Mesendoderm (in vitro differentiated cells): ENCODE measurements around the gene NCAPH2.
A peak's percentile ranks its signal among the peaks of the same experiment; 100 is the strongest.

Experiments used
- DNase-seq: peaks from one replicate; pipeline ENCODE4 v3.0.0; 2013
- H2AK5ac ChIP-seq: 2 replicates; pipeline ENCODE4 v1.6.1; 2013; ENCODE audit warnings: low read length, inconsistent platforms
- H2BK120ac ChIP-seq: 2 replicates; pipeline ENCODE4 v1.6.1; 2013; ENCODE audit warnings: low read depth, mild to moderate bottlenecking, low read length, moderate library complexity, mixed read lengths
- H2BK15ac ChIP-seq: replicated peaks from 2 replicates; pipeline ENCODE4 v1.6.1; 2013; ENCODE audit warnings: low read depth, mild to moderate bottlenecking, moderate library complexity
- H2BK5ac ChIP-seq: 2 replicates; pipeline ENCODE4 v1.6.1; 2013; ENCODE audit warnings: low read length, inconsistent platforms
- H3K18ac ChIP-seq: 2 replicates; pipeline ENCODE4 v1.6.1; 2013; ENCODE audit warnings: mild to moderate bottlenecking, low read length, mixed read lengths
- H3K23ac ChIP-seq: one replicate; pipeline ENCODE4 v1.6.1; 2013; ENCODE audit warnings: low read length
- H3K27ac ChIP-seq: 2 replicates; pipeline ENCODE4 v1.5.1; 2013; ENCODE audit warnings: low read depth, mild to moderate bottlenecking, inconsistent platforms, low read length, moderate library complexity
- H3K27me3 ChIP-seq: 2 replicates; pipeline ENCODE4 v1.6.1; 2013; ENCODE audit warnings: low read length, control low read depth, mild to moderate bottlenecking, inconsistent platforms; ENCODE audit not compliant: insufficient read depth, poor library complexity
- H3K36me3 ChIP-seq: 2 replicates; pipeline ENCODE4 v1.6.1; 2013; ENCODE audit warnings: low read length, inconsistent platforms; ENCODE audit not compliant: control insufficient read depth, insufficient read depth
- H3K4ac ChIP-seq: one replicate; pipeline ENCODE4 v1.6.1; 2013; ENCODE audit warnings: low read depth, mild to moderate bottlenecking, low read length, moderate library complexity
- H3K4me1 ChIP-seq: 2 replicates; pipeline ENCODE4 v1.6.1; 2013; ENCODE audit warnings: low read depth, low read length, inconsistent platforms; ENCODE audit not compliant: control insufficient read depth
- H3K4me2 ChIP-seq: 2 replicates; pipeline ENCODE4 v1.6.1; 2013; ENCODE audit warnings: low read length
- H3K4me3 ChIP-seq: 2 replicates; pipeline ENCODE4 v1.5.1; 2013; ENCODE audit warnings: mild to moderate bottlenecking, low read length
- H3K56ac ChIP-seq: one replicate; pipeline ENCODE4 v1.6.1; 2013; ENCODE audit warnings: low read length
- H3K79me1 ChIP-seq: 2 replicates; pipeline ENCODE4 v1.6.1; 2013; ENCODE audit warnings: low read length, inconsistent platforms
- H3K79me2 ChIP-seq: 2 replicates; pipeline ENCODE4 v1.6.1; 2013; ENCODE audit warnings: mild to moderate bottlenecking, low read length; ENCODE audit not compliant: control insufficient read depth, insufficient read depth
- H3K9ac ChIP-seq: 2 replicates; pipeline ENCODE4 v1.6.1; 2013; ENCODE audit warnings: low read length, inconsistent platforms
- H4K5ac ChIP-seq: one replicate; pipeline ENCODE4 v1.6.1; 2013; ENCODE audit warnings: low read length
- H4K8ac ChIP-seq: one replicate; pipeline ENCODE4 v1.6.1; 2013; ENCODE audit warnings: low read depth, mild to moderate bottlenecking, control low read depth, low read length, moderate library complexity
- whole genome bisulfite sequencing: extraction: QIAGEN DNeasy Blood & Tissue Kit; methylation state at CpG from one replicate; pipeline ENCODE4 v1.1.7; 2013; ENCODE audit warnings: low lambda C conversion rate, missing lambda C conversion rate; ENCODE audit not compliant: insufficient coverage; ENCODE audit errors: extremely low coverage; 5-methylcytosine and 5-hydroxymethylcytosine counted together

NCAPH2 gene

GRCh38 chr22:50553310-50553709 is 45.3 kb downstream of the NCAPH2 start:
- WGBS, result no CpG with 5 or more reads among the region's 8 CpGs
- Histone ChIP-seq H3K4me3 (no peak overlapping the region), H4K5ac (no peak overlapping the region)

DNA sequence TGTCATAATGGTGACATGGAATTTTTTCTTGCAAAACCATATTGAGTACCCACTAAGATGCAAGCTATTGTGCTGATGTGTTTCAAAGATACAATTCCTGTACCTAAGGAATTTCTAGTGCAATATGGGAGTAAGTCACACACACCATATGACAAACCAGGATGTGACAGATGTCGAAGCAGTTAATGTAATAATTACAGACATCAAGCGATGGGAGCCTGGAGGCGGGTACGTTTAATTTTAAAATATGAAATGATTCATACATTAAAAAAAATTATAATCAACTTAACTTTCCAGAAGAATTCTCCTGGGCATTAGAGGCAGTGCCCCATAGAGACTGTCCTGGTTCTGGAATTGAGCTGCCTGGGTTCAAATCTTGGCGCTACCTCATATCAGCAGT is 48.7 kb downstream of the NCAPH2 start:
- H3K27me3 ChIP-seq, result no peaks in the 10 kb centered on the region
- H3K4ac ChIP-seq, result no peak overlapping the region
- H3K4me3 ChIP-seq, result no peak overlapping the region
- H2AK5ac ChIP-seq, result no peak overlapping the region
- H2BK15ac ChIP-seq, result no peak overlapping the region
- no peak overlapping the region for H4K5ac ChIP-seq
- H2BK5ac ChIP-seq, result no peak overlapping the region
- H3K27ac ChIP-seq, result no peak overlapping the region
- H3K4me1 ChIP-seq, result no peaks in the 10 kb centered on the region
- H3K18ac ChIP-seq, result no peak overlapping the region
- DNase-seq, result no peak
- no peak overlapping the region for H3K23ac ChIP-seq
- H3K9ac ChIP-seq, result no peak overlapping the region
- no peaks in the 10 kb centered on the region for H3K79me1 ChIP-seq
- H3K79me2 ChIP-seq, result no peaks in the 10 kb centered on the region
- no peaks in the 10 kb centered on the region for H3K36me3 ChIP-seq
- no peak overlapping the region for H2BK120ac ChIP-seq
- no CpG with 5 or more reads among the region's 5 CpGs for WGBS
- H3K4me2 ChIP-seq, result no peak overlapping the region
- no peak overlapping the region for H3K56ac ChIP-seq
- no peak overlapping the region for H4K8ac ChIP-seq

More at GRCh38 chr22:50553310-50553709, 45.3 kb downstream of the NCAPH2 start:
- Histone ChIP-seq H2BK5ac (no peak overlapping the region), H3K9ac (no peak overlapping the region), H3K27me3 (no peaks in the 10 kb centered on the region), H3K18ac (no peak overlapping the region), H3K23ac (no peak overlapping the region), H3K4me2 (no peak overlapping the region), H3K56ac (no peak overlapping the region), H3K27ac (no peak overlapping the region), H2BK120ac (no peak overlapping the region), H2AK5ac (no peak overlapping the region), H3K4ac (no peak overlapping the region), H4K8ac (no peak overlapping the region), H2BK15ac (no peak overlapping the region), H3K79me2 (no peaks in the 10 kb centered on the region), H3K79me1 (no peaks in the 10 kb centered on the region), H3K36me3 (no peaks in the 10 kb centered on the region), H3K4me1 (no peaks in the 10 kb centered on the region)
- DNase-seq, result no peak

DNA sequence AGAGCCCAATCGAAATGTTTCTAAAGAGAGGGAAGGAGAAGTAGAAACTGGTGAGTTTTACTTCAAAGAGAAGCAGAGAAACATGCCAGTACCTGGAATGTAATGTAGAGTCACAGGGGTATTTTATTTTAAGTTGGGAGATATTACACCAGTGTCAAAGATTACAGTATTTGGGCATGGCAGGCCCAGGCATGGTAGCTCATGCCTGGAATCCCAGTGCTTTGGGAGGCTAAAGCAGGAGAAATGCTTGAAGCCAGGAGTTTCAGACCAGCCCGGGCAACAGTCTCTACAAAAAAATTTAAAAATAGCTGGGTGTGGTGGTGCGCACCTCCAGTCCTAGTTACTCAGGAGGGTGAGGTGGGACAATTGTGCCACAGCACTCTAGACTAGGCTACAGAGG is 52.0 kb downstream of the NCAPH2 start:
- Histone ChIP-seq H2BK120ac (no peak overlapping the region), H3K79me1 (no peaks in the 10 kb centered on the region), H3K27me3 (no peaks in the 10 kb centered on the region), H3K4me2 (no peak overlapping the region), H3K36me3 (no peaks in the 10 kb centered on the region), H3K9ac (no peak overlapping the region), H2BK15ac (no peak overlapping the region), H3K4me1 (no peaks in the 10 kb centered on the region), H2BK5ac (no peak overlapping the region), H3K27ac (no peak overlapping the region), H3K79me2 (no peaks in the 10 kb centered on the region), H4K5ac (no peak overlapping the region), H2AK5ac (no peak overlapping the region), H3K4me3 (no peak overlapping the region), H3K18ac (no peak overlapping the region), H3K4ac (no peak overlapping the region), H3K56ac (no peak overlapping the region), H3K23ac (no peak overlapping the region), H4K8ac (no peak overlapping the region)
- no peak for DNase-seq
- WGBS, result no CpG with 5 or more reads among the region's 3 CpGs

DNA sequence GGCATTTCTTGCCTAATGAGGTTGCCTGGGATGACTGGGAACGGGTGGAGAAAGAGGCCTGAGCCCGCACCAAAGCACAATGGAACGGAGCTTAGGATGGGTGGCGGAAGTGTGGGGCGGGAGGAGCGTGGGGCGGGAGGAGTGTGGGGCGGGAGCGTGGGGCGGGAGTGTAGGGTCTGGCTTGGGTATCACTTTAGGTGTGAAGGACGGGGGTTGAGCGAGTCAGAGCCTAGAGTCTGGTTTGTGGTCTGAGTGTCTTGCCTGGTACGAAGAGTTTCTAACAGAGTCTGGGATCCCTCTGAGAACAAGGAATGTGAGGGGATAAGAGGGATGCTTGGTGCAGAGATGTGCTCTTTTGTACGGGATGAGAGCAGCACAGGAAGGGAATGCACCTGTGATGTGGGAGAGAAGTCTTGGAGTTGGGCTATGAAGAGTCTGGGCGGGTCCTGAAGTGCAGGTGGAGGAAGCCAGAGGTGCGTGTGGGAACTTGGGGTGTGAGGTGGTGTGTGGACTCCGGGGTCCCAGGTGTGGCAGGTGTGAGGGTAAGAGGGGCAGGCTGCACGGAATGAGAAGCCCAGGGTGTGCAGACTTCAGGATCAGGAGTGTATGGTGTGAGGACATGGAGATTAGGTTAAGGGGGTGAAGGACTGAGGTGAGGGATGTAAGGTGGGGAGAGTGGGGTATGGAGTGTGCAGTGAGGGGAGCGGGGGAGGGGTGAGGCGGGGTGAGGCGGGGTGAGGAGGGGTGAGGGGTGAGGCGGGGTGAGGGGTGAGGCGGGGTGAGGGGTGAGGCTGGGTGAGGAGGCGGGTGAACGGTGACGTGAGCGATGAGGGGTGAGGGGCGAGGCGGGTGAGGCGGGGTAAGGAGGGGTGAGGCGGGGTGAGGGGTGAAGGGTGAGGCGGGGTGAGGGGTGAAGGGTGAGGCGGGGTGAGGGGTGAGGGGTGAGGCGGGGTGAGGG is 53.7 kb downstream of the NCAPH2 start:
- Histone ChIP-seq H3K56ac (no peak overlapping the region), H3K4me3 (no peak overlapping the region), H3K4me2 (no peak overlapping the region), H3K4ac (no peak overlapping the region), H3K27ac (no peak overlapping the region), H2BK15ac (no peak overlapping the region), H3K23ac (no peak overlapping the region), H3K9ac (no peak overlapping the region), H2AK5ac (no peak overlapping the region), H3K27me3 (no peaks in the 10 kb centered on the region), H3K36me3 (no peaks in the 10 kb centered on the region), H3K18ac (no peak overlapping the region), H3K4me1 (no peaks in the 10 kb centered on the region), H2BK120ac (no peak overlapping the region), H4K8ac (no peak overlapping the region), H2BK5ac (no peak overlapping the region), H3K79me1 (no peaks in the 10 kb centered on the region), H3K79me2 (no peaks in the 10 kb centered on the region), H4K5ac (no peak overlapping the region)
- peak; percentile 25 for DNase-seq
- no CpG with 5 or more reads among the region's 34 CpGs for WGBS

- Histone ChIP-seq H3K9ac (peak within 1 kb of the TSS; percentile 76), H3K4ac (no peak within 1 kb of the TSS), H3K4me3 (peak within 1 kb of the TSS; percentile 70), H3K27ac (no peak within 1 kb of the TSS), H3K36me3 (no peaks in the 10 kb centered on the region), H2BK15ac (no peak within 1 kb of the TSS), H3K27me3 (no peaks in the 10 kb centered on the region), H4K5ac (no peak within 1 kb of the TSS), H3K18ac (no peak within 1 kb of the TSS), H3K79me2 (no peaks in the 10 kb centered on the region), H2BK120ac (no peak within 1 kb of the TSS), H2AK5ac (no peak within 1 kb of the TSS), H4K8ac (no peak within 1 kb of the TSS), H3K23ac (no peak within 1 kb of the TSS), H3K4me2 (peak within 1 kb of the TSS; percentile 99), H3K56ac (peak within 1 kb of the TSS; percentile 84), H3K4me1 (no peaks in the 10 kb centered on the region), H3K79me1 (no peaks in the 10 kb centered on the region), H2BK5ac (no peak within 1 kb of the TSS)
- WGBS, result no CpG with 5 or more reads among the region's 61 CpGs
- DNase-seq, result peak; percentile 96
Measured at GRCh38 chr22:50562523-50563412, 54.7 kb downstream of the NCAPH2 start, which contains the start of gene SYCE3. Gene SYCE3, minus strand, starts transcription at chr22:50562919. Its CDS starts 6,514 bp downstream, at chr22:50556405.
